H1 (cell line): ENCODE results near the gene GLB1L3. TPM values are rescaled to one million over a fixed set of nuclear protein-coding genes. Genes with fewer than 3 reads are reported as not detected.

Source experiments
- ASH2L ChIP-seq: fragments of 200-600, 300-600 bp; sonication (generic); IDR thresholded peaks from one replicate; pipeline ENCODE4 v1.7.1; 2017; ENCODE audit warnings: low read length
- JUND ChIP-seq: IDR thresholded peaks from 2 replicates; pipeline ENCODE4 v1.6.1; 2011; ENCODE audit warnings: mild to moderate bottlenecking, improper control_type of control experiment, low read length
- MAFK ChIP-seq: IDR thresholded peaks from 2 replicates; pipeline ENCODE4 v1.6.1; 2012; ENCODE audit warnings: low read depth, mild to moderate bottlenecking, improper control_type of control experiment, low read length
- RAD21 ChIP-seq, 2 experiments: IDR thresholded peaks in 1 of 2; conservative IDR thresholded peaks in 1 of 2; 2 replicates each; pipeline ENCODE4 v1.6.1; 2011; ENCODE audit warnings: low read depth in 2 of 2, low read length in 2 of 2, improper control_type of control experiment in 1 of 2, inconsistent platforms in 1 of 2, mild to moderate bottlenecking in 1 of 2, moderate library complexity in 1 of 2
- RNF2 ChIP-seq: fragments of 200-900, 300-1000 bp; sonication (generic); IDR thresholded peaks from 2 replicates; pipeline ENCODE4 v1.7.1; 2016; ENCODE audit warnings: borderline replicate concordance, low read depth, mild to moderate bottlenecking, antibody characterized with exemption, low read length; ENCODE audit not compliant: poor library complexity, severe bottlenecking; ENCODE audit errors: missing control alignments
- polyA plus RNA-seq, 7 experiments: library from polyadenylated mRNA; depleted of rRNA in 3 of 7; stranded (reverse) in 5 of 7; unstranded in 2 of 7; fragments of >200 nt in 5 of 7; fragments of 200-250 nt in 2 of 7; gene quantifications; 1 replicate in 5 of 7; 2 replicates in 1 of 7; 4 replicates in 1 of 7; pipeline versions ENCODE4 v1.2.1 to v1.2.3, GENCODE V29; 2011 to 2013; ENCODE audit warnings: missing spikeins in 2 of 7, mixed read lengths in 2 of 7
- total RNA-seq: library from RNA; stranded (reverse); fragmentation: NEBNext Ultra II Directional; extraction: Animal tissue kit (Norgen Biotek cat#: 25700); gene quantifications from 2 replicates; pipeline ENCODE4 v1.2.1, GENCODE V29; 2021
- TF ChIP-seq, protein P1 (sequence below): fragments of 300-600 bp; sonication (generic); IDR thresholded peaks from 2 replicates; pipeline ENCODE4 v1.7.1; 2012; ENCODE audit warnings: low read length, moderate library complexity, mild to moderate bottlenecking, inconsistent platforms; ENCODE audit not compliant: insufficient replicate concordance
- TF ChIP-seq, protein P2 (sequence below): IDR thresholded peaks from 2 replicates; pipeline ENCODE4 v1.6.1; 2012; ENCODE audit warnings: inconsistent platforms
- TF ChIP-seq, protein P3 (sequence below): IDR thresholded peaks from 2 replicates; pipeline ENCODE4 v1.6.1; 2012; ENCODE audit warnings: low read length, inconsistent platforms

Gene GLB1L3
- total and polyA plus RNA-seq, 2 of the 8 experiments (the other 6 are each of a cell fraction or from before 2014, with no cell fraction given) = 14.9 to 33.2 TPM

DNA sequence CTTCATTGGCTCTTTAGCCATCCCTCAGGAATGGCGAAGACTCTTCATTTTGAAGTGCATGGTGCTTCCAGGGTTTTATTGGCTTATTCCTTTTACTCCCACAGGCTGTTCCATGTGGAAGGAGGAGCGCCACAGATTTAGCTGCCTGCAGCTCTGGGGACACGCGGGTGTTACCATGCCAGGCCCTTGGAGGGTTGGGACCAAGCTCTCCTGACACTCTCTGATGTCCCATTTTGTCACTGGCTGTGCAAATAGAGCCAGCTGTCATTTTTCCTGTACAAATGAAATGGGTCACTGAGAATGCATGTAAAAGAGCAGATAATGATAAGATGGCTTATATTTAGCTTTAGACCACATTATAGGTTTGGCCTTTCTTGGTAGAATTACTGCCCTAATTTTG is 32.3 kb upstream of the GLB1L3 start (continued):
- TF ChIP-seq, protein P1, sequence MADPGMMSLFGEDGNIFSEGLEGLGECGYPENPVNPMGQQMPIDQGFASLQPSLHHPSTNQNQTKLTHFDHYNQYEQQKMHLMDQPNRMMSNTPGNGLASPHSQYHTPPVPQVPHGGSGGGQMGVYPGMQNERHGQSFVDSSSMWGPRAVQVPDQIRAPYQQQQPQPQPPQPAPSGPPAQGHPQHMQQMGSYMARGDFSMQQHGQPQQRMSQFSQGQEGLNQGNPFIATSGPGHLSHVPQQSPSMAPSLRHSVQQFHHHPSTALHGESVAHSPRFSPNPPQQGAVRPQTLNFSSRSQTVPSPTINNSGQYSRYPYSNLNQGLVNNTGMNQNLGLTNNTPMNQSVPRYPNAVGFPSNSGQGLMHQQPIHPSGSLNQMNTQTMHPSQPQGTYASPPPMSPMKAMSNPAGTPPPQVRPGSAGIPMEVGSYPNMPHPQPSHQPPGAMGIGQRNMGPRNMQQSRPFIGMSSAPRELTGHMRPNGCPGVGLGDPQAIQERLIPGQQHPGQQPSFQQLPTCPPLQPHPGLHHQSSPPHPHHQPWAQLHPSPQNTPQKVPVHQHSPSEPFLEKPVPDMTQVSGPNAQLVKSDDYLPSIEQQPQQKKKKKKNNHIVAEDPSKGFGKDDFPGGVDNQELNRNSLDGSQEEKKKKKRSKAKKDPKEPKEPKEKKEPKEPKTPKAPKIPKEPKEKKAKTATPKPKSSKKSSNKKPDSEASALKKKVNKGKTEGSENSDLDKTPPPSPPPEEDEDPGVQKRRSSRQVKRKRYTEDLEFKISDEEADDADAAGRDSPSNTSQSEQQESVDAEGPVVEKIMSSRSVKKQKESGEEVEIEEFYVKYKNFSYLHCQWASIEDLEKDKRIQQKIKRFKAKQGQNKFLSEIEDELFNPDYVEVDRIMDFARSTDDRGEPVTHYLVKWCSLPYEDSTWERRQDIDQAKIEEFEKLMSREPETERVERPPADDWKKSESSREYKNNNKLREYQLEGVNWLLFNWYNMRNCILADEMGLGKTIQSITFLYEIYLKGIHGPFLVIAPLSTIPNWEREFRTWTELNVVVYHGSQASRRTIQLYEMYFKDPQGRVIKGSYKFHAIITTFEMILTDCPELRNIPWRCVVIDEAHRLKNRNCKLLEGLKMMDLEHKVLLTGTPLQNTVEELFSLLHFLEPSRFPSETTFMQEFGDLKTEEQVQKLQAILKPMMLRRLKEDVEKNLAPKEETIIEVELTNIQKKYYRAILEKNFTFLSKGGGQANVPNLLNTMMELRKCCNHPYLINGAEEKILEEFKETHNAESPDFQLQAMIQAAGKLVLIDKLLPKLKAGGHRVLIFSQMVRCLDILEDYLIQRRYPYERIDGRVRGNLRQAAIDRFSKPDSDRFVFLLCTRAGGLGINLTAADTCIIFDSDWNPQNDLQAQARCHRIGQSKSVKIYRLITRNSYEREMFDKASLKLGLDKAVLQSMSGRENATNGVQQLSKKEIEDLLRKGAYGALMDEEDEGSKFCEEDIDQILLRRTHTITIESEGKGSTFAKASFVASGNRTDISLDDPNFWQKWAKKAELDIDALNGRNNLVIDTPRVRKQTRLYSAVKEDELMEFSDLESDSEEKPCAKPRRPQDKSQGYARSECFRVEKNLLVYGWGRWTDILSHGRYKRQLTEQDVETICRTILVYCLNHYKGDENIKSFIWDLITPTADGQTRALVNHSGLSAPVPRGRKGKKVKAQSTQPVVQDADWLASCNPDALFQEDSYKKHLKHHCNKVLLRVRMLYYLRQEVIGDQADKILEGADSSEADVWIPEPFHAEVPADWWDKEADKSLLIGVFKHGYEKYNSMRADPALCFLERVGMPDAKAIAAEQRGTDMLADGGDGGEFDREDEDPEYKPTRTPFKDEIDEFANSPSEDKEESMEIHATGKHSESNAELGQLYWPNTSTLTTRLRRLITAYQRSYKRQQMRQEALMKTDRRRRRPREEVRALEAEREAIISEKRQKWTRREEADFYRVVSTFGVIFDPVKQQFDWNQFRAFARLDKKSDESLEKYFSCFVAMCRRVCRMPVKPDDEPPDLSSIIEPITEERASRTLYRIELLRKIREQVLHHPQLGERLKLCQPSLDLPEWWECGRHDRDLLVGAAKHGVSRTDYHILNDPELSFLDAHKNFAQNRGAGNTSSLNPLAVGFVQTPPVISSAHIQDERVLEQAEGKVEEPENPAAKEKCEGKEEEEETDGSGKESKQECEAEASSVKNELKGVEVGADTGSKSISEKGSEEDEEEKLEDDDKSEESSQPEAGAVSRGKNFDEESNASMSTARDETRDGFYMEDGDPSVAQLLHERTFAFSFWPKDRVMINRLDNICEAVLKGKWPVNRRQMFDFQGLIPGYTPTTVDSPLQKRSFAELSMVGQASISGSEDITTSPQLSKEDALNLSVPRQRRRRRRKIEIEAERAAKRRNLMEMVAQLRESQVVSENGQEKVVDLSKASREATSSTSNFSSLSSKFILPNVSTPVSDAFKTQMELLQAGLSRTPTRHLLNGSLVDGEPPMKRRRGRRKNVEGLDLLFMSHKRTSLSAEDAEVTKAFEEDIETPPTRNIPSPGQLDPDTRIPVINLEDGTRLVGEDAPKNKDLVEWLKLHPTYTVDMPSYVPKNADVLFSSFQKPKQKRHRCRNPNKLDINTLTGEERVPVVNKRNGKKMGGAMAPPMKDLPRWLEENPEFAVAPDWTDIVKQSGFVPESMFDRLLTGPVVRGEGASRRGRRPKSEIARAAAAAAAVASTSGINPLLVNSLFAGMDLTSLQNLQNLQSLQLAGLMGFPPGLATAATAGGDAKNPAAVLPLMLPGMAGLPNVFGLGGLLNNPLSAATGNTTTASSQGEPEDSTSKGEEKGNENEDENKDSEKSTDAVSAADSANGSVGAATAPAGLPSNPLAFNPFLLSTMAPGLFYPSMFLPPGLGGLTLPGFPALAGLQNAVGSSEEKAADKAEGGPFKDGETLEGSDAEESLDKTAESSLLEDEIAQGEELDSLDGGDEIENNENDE = no peak
- TF ChIP-seq RAD21 (IDR thresholded peaks at IDR 0.05 in 1 of 2, conservative IDR thresholded peaks at IDR 0.05 in 1 of 2; ENCODE audit: low read depth in 2 of 2, low read length in 2 of 2) (no peak), RNF2 (no peak), ASH2L (no peak), MAFK (no peak), JUND (no peak)
- TF ChIP-seq, protein P2, sequence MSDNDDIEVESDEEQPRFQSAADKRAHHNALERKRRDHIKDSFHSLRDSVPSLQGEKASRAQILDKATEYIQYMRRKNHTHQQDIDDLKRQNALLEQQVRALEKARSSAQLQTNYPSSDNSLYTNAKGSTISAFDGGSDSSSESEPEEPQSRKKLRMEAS = no peak
- TF ChIP-seq, protein P3, sequence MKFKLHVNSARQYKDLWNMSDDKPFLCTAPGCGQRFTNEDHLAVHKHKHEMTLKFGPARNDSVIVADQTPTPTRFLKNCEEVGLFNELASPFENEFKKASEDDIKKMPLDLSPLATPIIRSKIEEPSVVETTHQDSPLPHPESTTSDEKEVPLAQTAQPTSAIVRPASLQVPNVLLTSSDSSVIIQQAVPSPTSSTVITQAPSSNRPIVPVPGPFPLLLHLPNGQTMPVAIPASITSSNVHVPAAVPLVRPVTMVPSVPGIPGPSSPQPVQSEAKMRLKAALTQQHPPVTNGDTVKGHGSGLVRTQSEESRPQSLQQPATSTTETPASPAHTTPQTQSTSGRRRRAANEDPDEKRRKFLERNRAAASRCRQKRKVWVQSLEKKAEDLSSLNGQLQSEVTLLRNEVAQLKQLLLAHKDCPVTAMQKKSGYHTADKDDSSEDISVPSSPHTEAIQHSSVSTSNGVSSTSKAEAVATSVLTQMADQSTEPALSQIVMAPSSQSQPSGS = no peak
